Hepatocyte (in vitro differentiated cells): ENCODE data around the gene FAM83F.

ENCODE experiments used
- EZH2 ChIP-seq: fragments of 200-600 bp; sonication (generic); IDR thresholded peaks from 2 replicates; pipeline ENCODE4 v1.6.1; 2016; ENCODE audit warnings: antibody characterized with exemption, mild to moderate bottlenecking, borderline replicate concordance
- TF ChIP-seq, protein P1 (sequence below): fragments of 200-600 bp; sonication (generic); IDR thresholded peaks from 2 replicates; pipeline ENCODE4 v1.5.1; 2016; ENCODE audit warnings: antibody characterized with exemption, mild to moderate bottlenecking; ENCODE audit not compliant: poor library complexity

DNA sequence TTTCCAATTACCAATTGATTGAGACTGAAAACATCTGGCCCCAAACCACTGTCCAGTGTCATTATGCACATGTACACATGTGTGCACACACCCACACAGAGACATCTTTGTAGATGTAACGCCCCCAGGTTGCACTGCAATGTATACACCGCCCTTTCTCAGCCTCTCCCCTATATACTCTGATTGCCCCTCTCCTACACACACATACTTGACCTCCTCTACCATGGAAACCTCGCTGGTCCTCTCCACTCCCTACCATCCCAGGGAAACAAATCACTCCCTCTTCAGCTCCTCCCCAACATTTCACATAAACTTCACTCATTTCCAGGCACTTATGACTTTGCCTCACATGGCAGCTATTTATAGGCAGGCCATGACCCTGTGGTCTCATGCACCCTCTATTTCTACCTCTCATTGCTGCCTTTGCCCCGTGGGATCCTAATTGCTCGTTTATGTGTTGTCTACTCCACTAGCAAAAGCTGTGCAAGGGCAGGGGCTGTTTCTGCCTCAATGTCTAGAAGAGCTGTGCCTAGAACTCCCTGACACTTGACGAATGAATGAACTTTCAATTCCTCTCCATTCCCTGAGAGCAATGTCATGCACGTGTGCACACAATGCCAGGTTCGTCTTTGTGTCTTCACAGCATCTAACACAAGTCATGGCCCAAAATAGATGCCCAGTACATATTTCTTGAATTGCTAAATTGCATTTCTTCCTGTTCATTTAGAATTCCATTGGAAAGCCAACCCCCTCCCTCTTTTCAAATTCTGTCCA, 44.6 kb upstream of the FAM83F start:
- no peak for TF ChIP-seq EZH2
- TF ChIP-seq, protein P1, sequence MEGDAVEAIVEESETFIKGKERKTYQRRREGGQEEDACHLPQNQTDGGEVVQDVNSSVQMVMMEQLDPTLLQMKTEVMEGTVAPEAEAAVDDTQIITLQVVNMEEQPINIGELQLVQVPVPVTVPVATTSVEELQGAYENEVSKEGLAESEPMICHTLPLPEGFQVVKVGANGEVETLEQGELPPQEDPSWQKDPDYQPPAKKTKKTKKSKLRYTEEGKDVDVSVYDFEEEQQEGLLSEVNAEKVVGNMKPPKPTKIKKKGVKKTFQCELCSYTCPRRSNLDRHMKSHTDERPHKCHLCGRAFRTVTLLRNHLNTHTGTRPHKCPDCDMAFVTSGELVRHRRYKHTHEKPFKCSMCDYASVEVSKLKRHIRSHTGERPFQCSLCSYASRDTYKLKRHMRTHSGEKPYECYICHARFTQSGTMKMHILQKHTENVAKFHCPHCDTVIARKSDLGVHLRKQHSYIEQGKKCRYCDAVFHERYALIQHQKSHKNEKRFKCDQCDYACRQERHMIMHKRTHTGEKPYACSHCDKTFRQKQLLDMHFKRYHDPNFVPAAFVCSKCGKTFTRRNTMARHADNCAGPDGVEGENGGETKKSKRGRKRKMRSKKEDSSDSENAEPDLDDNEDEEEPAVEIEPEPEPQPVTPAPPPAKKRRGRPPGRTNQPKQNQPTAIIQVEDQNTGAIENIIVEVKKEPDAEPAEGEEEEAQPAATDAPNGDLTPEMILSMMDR, result no peak
